Natural killer cell treated with Interleukin-12 subunit alpha and Interleukin-12 subunit beta and Interleukin-15 and Interleukin-18, amount 100 ng/mL, for 72 hours (primary cell): ENCODE measurements around the gene MS4A4E. TPM values are rescaled to one million over a fixed set of nuclear protein-coding genes. Genes with fewer than 3 reads are reported as not detected.
"Not testable (repeated sequence)": the region's sequence is repeated elsewhere in the genome, so short reads cannot be mapped to it uniquely, and the experiment has no call there.

Experiments
- ATAC-seq, 2 donors: fragments of 150-1000 bp; cut with Tn5 transposase in 1 of 2; sonication (Bioruptor Pico), chemical (Tn5 transposase) in 1 of 2; 2 replicates each; pipeline ENCODE4 v1.10.0; 2021
- DNase-seq: peaks from one replicate; pipeline ENCODE4 v3.0.0; 2022; ENCODE audit warnings: low spot score
- H3K27ac Mint-ChIP-seq, 2 donors: 1 replicate in 1 of 2; 2 replicates in 1 of 2; pipeline ENCODE4 v1.8.0; 2022; ENCODE audit warnings: mixed read lengths in 2 of 2, mild to moderate bottlenecking in 1 of 2, moderate library complexity in 1 of 2
- H3K27me3 Mint-ChIP-seq, 2 donors: 1 replicate in 1 of 2; 2 replicates in 1 of 2; pipeline ENCODE4 v1.8.0; 2022; ENCODE audit warnings: mixed read lengths in 2 of 2
- H3K36me3 Mint-ChIP-seq: one replicate; pipeline ENCODE4 v1.8.0; 2022; ENCODE audit warnings: mixed read lengths
- H3K4me1 Mint-ChIP-seq, 2 donors: 1 replicate in 1 of 2; 2 replicates in 1 of 2; pipeline ENCODE4 v1.8.0; 2022; ENCODE audit warnings: low read depth in 2 of 2, mixed read lengths in 2 of 2, mild to moderate bottlenecking in 1 of 2
- H3K4me3 Mint-ChIP-seq: one replicate; pipeline ENCODE4 v1.8.0; 2022; ENCODE audit warnings: mixed read lengths
- H3K9me3 Mint-ChIP-seq: 2 replicates; pipeline ENCODE4 v1.8.0; 2022; ENCODE audit warnings: mixed read lengths
- total RNA-seq, 2 donors: library from RNA; stranded (reverse); gene quantifications; one replicate each; pipeline ENCODE4 v1.2.3, GENCODE V29; 2022

Gene MS4A4E
- total RNA-seq, 2 donors from 2014 or later, result 2.6 TPM; not detected in 1

GRCh38 chr11:60159284-60159683 lies 83.7 kb downstream of the MS4A4E start:
- no peaks in the 10 kb centered on the region for H3K9me3 Mint-ChIP-seq
- no peaks in the 10 kb centered on the region for H3K36me3 Mint-ChIP-seq
- ATAC-seq (no peak), DNase-seq (no peak)
- no peak overlapping the region for H3K27ac Mint-ChIP-seq
- no peak overlapping the region for H3K4me3 Mint-ChIP-seq
- peaks cover 0 to 3% of the 10 kb centered on the region in 2 donors for H3K4me1 Mint-ChIP-seq
- peaks cover 7 to 33% of the 10 kb centered on the region in 2 donors for H3K27me3 Mint-ChIP-seq

GRCh38 chr11:60158636-60159035 lies 84.3 kb downstream of the MS4A4E start:
- ATAC-seq (no peak), DNase-seq (no peak)
- Mint-ChIP-seq H3K4me3 (no peak overlapping the region), H3K9me3 (no peaks in the 10 kb centered on the region), H3K27me3 (peaks cover 7 to 33% of the 10 kb centered on the region in 2 donors), H3K27ac (no peak overlapping the region), H3K36me3 (no peaks in the 10 kb centered on the region), H3K4me1 (peaks cover 0 to 3% of the 10 kb centered on the region in 2 donors)

- no peak for ATAC-seq
- no peak for DNase-seq
- Mint-ChIP-seq H3K4me1 (peaks cover 0 to 3% of the 10 kb centered on the region in 2 donors), H3K9me3 (no peaks in the 10 kb centered on the region), H3K36me3 (peaks cover 4% of the 10 kb centered on the region), H3K27ac (no peak overlapping the region), H3K27me3 (peaks cover 8 to 32% of the 10 kb centered on the region in 2 donors), H3K4me3 (no peak overlapping the region)
Observed at GRCh38 chr11:60155931-60156330, 87.0 kb downstream of the MS4A4E start.

GRCh38 chr11:60152727-60153126 lies 90.2 kb downstream of the MS4A4E start:
- not testable (repeated sequence) for ATAC-seq, H3K9me3 Mint-ChIP-seq, DNase-seq, H3K27ac Mint-ChIP-seq, H3K4me1 Mint-ChIP-seq, H3K4me3 Mint-ChIP-seq, H3K36me3 Mint-ChIP-seq
- peaks cover 8 to 20% of the 10 kb centered on the region in 2 donors for H3K27me3 Mint-ChIP-seq

- DNase-seq, result no peak
- no peak for ATAC-seq
- no peak overlapping the region for H3K27ac Mint-ChIP-seq
Observed at GRCh38 chr11:60150279-60150678, 92.7 kb downstream of the MS4A4E start.

More at GRCh38 chr11:60150279-60150678, 92.7 kb downstream of the MS4A4E start:
- H3K36me3 Mint-ChIP-seq, result peaks cover 4% of the 10 kb centered on the region
- no peak overlapping the region for H3K4me3 Mint-ChIP-seq
- H3K9me3 Mint-ChIP-seq, result no peaks in the 10 kb centered on the region
- H3K27me3 Mint-ChIP-seq, result peaks cover 7 to 12% of the 10 kb centered on the region in 2 donors
- no peaks in the 10 kb centered on the region for H3K4me1 Mint-ChIP-seq

Other genes with a start within 250 kb of the MS4A4E start
- not detected for gene OOSP4B, start 226.0 kb downstream of the MS4A4E start, total RNA-seq
- not detected for gene OOSP2, start 202.7 kb downstream of the MS4A4E start, total RNA-seq
- gene MS4A3, start 186.5 kb downstream of the MS4A4E start, total RNA-seq, result under 1 TPM in 1 of 2 donors, not detected in 1; 0.50 TPM
- 1 to 10 TPM in 1 of 2 donors, not detected in 1; 1.6 TPM for gene MS4A2, start 154.5 kb downstream of the MS4A4E start, total RNA-seq
- gene MS4A6A, start 60.1 kb downstream of the MS4A4E start, total RNA-seq, result not detected
- not detected for gene MS4A4A, start 37.5 kb upstream of the MS4A4E start, total RNA-seq
- not detected for gene MS4A6E, start 84.1 kb upstream of the MS4A4E start, total RNA-seq
- gene MS4A7, start 135.4 kb upstream of the MS4A4E start, total RNA-seq, result 1 to 10 TPM in 1 of 2 donors, under 1 TPM in 1; 0.70 to 1.5 TPM
- under 1 TPM; 0.11 to 0.14 TPM for gene MS4A14, start 153.3 kb upstream of the MS4A4E start, total RNA-seq
- gene MS4A5, start 186.4 kb upstream of the MS4A4E start, total RNA-seq, result not detected
- gene MS4A1, start 212.7 kb upstream of the MS4A4E start, total RNA-seq, result 1 to 10 TPM in 1 of 2 donors, not detected in 1; 2.4 TPM
- not detected for gene MS4A12, start 249.6 kb upstream of the MS4A4E start, total RNA-seq